ENCODE results near the gene PPP6R1. TPM values are rescaled to one million over a fixed set of nuclear protein-coding genes. Genes with fewer than 3 reads are reported as not detected.

The PPP6R1 gene
- total RNA-seq, 1 experiment from 2014 or later, result 79.7 TPM

GRCh38 chr19:55251341-55252081 is 7.3 kb downstream of the PPP6R1 start:
- Histone ChIP-seq H3K27ac (ENCODE audit: insufficient read length, low read depth, low read length) (no peak overlapping the region), H4K5ac (ENCODE audit: insufficient read length, low read depth, low read length) (no peak overlapping the region), H4K91ac (ENCODE audit: insufficient read length, low read depth, low read length) (no peak overlapping the region), H3K23ac (ENCODE audit: insufficient read length, low read depth, low read length) (no peak overlapping the region), H3K27me3 (ENCODE audit: insufficient read depth, low read length) (no peaks in the 10 kb centered on the region), H3K79me2 (ENCODE audit: insufficient read depth, low read length) (peaks cover 41% of the 10 kb centered on the region; the same call in 1 of the 2 replicates), H2BK120ac (ENCODE audit: low read depth, low read length, poor library complexity, severe bottlenecking) (no peak overlapping the region), H3K4ac (ENCODE audit: low read depth, low read length) (no peak overlapping the region), H3K56ac (ENCODE audit: insufficient read length, low read depth, low read length) (no peak overlapping the region), H2BK20ac (ENCODE audit: low read depth, low read length, poor library complexity, severe bottlenecking) (no peak overlapping the region), H3K9me3 (ENCODE audit: control insufficient read depth, low read depth, low read length) (no peaks in the 10 kb centered on the region), H2BK15ac (ENCODE audit: low read depth, low read length) (no peak overlapping the region), H2BK12ac (ENCODE audit: insufficient read length, low read depth, low read length) (no peak overlapping the region), H3K18ac (ENCODE audit: insufficient read length, low read depth, low read length) (no peak overlapping the region), H2AK5ac (ENCODE audit: insufficient read length, low read length) (no peak overlapping the region), H3K79me1 (ENCODE audit: insufficient read depth, low read depth, low read length, poor library complexity, severe bottlenecking) (peaks cover 8% of the 10 kb centered on the region), H3T11ph (ENCODE audit: low read length) (no peak overlapping the region), H2BK5ac (ENCODE audit: insufficient read length, low read length) (no peak overlapping the region), H3K14ac (ENCODE audit: insufficient read depth, low read length) (no peak overlapping the region), H3K4me2 (ENCODE audit: insufficient read depth, insufficient read length, low read length) (no peak overlapping the region), H4K20me1 (ENCODE audit: control insufficient read depth, insufficient read depth, insufficient read length) (peaks cover 3% of the 10 kb centered on the region), H2AFZ (ENCODE audit: low read length) (no peak overlapping the region), H3K4me1 (ENCODE audit: insufficient read depth, low read length) (peaks cover 8% of the 10 kb centered on the region; the same call in 1 of the 2 replicates), H4K8ac (replicated peaks; ENCODE audit: insufficient read length, low read depth, low read length) (no peak overlapping the region), H3K23me2 (ENCODE audit: insufficient read length, low read depth, low read length, poor library complexity, severe bottlenecking) (no peaks in the 10 kb centered on the region), H3K9ac (ENCODE audit: extremely low read depth, insufficient read length, low read length) (no peak overlapping the region)
- Mint-ChIP-seq H3K9me3 (no peaks in the 10 kb centered on the region), H3K27me3 (ENCODE audit: low read depth) (no peaks in the 10 kb centered on the region; the same call in 1 of the 2 replicates), H3K36me3 (ENCODE audit: insufficient read depth in 1 of 3, low read depth in 3 of 3) (peaks cover 0 to 11% (median 7%) of the 10 kb centered on the region in 3 experiments; a peak in 6 of 7 replicates), H3K4me1 (peaks cover 27 to 35% of the 10 kb centered on the region in 2 experiments), H3K4me3 (no peak overlapping the region), H3K27ac (peak overlapping the region; percentile 27 to 88 (median 52); a peak in 5 of 7 replicates)
- no CpG with 5 or more reads among the region's 19 CpGs for WGBS (ENCODE audit: extremely low coverage, insufficient read length, low lambda C conversion rate)
- TF ChIP-seq, protein P1, sequence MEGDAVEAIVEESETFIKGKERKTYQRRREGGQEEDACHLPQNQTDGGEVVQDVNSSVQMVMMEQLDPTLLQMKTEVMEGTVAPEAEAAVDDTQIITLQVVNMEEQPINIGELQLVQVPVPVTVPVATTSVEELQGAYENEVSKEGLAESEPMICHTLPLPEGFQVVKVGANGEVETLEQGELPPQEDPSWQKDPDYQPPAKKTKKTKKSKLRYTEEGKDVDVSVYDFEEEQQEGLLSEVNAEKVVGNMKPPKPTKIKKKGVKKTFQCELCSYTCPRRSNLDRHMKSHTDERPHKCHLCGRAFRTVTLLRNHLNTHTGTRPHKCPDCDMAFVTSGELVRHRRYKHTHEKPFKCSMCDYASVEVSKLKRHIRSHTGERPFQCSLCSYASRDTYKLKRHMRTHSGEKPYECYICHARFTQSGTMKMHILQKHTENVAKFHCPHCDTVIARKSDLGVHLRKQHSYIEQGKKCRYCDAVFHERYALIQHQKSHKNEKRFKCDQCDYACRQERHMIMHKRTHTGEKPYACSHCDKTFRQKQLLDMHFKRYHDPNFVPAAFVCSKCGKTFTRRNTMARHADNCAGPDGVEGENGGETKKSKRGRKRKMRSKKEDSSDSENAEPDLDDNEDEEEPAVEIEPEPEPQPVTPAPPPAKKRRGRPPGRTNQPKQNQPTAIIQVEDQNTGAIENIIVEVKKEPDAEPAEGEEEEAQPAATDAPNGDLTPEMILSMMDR (conservative IDR thresholded peaks at IDR 0.05), result no peak
- no peak for DNase-seq

Data from H9 (cell line).